Glomerular visceral epithelial cell (primary cell): ENCODE measurements around the gene NR6A1.

Source experiments
- DNase-seq: peaks from one replicate; pipeline ENCODE4 v3.0.0-alpha.2; 2016; ENCODE audit errors: extremely low spot score

NR6A1 gene

DNA sequence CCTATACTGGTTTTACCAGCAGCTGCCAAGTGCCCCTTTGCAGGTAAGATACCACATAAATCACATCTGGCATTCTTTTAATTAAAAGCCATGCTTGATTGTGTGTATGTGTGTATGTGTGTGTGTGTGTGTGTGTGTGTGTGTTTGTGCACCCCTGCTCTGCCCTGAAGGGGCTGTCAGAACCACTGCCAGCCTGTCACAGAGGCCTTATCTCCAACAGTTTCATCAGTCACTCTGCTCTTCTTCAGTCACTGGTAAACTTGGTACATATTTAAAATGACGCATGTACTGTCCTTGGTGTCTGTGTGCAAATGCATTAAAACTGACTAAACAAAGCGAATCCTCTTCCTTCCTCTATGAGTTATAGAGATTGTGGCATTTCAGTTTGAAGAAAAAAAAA, 244.9 kb downstream of the NR6A1 start:
- no peak for DNase-seq

DNA sequence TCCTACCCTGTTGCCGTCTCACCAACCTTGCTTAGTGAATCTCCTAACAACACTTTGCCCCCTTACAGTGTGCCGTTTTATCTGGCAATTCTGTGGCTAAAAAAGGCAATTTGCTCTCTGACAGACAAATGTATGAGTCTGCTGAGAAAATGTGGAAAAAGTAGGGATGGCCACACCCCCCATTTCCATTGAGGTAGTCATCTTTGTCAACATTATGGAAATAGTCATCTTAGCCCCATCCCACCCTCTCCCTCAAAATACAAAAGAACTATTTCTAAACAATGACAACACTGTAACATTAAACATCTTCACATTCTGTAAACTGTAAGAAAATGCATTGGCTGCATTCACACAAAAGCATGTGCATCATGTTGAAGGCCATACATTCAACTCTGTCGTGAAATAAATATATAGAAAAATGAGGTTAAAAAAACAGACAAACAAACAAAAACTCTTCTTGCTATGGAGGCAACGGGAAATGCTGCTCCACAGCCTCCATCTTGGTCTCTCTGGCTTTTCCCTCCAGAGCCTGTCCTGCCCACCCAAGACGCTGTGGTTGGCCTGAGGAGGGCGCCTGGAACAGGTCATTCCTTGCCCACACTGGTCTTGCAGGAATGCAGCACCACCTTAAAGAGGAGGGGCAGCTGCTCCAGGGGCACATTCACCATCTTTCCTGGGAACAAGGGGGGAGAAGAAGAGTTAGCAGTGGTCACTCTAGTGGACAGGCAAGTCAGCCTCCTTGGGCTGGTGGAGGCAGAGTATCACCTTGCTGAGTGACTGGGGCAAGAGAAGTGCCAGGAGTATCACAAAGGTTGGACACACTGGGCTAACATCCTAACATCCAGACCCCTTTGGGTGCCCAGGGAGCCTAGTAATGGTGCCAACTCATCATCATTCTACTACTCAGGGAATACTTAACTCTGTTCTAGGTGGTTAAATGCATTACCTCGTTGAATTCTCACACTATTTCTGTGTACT, 248.7 kb downstream of the NR6A1 start:
- DNase-seq = no peak

DNA sequence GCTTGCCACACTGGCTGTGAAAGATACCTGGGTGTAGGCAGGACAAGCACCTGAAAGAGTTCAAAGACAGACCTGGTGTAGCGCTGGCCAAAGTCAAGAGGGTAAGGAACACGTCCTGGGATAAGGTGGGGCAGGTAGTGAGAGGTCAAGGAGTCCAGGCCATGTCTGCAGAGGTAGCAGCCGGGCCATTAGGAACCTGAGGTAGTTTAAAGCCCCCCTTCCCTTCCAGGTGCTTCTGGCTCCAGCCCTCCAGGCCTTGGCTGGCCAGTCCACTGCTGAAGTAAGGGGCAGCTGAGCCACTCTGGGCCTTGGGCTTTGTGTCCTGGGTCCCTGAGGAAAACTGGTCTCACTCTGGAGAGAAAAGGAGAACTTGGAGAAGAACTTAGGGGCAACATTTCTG, 250.0 kb downstream of the NR6A1 start:
- DNase-seq = no peak

DNA sequence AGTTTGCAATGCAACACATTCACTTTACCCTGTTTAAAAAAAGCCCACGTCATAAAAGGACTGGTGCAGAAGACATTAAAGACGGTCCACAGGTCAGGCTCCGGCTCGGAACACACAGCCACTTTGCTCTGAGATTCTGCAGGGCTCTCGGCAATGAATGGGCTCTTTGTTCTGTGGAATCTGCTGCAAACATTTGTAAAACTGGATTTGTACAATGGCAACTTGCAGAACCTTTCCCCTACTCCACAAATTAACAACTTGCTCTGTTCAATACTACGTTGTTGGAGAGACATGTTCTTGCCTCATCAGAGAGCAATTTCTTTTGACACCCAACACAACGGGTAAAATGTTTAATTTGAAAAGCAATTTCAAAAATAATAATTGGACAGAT, 250.9 kb downstream of the NR6A1 start:
- DNase-seq = no peak

DNA sequence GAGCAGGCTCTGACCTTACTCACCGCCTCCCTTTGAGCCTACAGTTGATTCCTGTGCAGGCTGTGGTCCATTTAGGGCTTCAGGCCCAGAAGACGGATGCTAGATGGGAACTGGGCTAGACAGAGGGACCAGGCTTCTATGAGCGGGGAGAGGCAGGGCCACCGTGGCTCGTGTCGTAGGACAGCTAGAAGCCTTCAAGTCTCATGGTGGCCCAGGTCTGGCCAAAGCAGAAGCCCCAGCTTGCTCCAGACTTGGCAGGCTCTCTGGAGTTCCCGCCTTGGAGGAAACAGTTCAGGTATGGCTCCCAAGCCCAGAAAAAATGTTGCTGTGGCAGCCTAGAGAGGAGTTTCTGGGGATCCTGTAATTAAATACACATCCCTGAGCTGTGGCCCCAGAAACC, 253.0 kb downstream of the NR6A1 start:
- DNase-seq = no peak

DNA sequence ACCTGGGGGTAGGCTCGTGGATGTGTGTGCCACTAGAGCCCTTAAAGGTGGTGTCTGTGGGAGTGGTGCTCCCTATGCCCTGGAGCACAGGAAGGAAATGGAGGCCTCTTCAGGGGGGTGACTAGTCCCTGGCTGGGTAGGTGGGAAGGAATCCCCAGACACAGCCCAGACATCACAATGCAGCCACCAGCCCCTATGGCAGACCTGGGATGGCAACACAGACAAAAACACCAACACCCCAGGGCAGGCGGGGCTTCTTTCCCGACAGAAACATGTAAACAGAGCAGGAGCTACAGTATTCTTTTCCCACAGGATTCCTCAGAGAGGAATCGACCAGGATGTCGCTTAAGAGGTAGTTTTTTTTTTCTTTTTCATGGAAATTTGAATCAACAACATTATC, 253.5 kb downstream of the NR6A1 start:
- no peak for DNase-seq

DNA sequence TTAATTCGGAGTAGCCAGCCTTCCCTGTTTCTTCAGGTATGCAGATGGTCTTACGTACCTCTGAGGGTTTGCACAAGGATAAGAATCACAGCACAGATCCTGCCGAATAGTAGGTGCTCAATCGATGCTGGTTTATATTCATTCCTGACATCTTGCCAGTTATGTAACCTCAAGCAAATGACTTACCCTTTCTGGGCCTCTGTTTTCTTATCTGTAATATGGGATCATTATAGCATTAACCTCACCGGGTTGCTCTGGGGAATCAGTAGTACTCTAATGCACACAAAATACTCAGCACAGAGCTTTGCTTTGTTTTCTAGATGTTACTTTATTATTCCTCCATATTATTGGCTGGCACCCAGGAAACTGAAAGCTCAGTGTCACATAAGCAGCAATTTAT, 256.2 kb downstream of the NR6A1 start:
- DNase-seq = no peak

DNA sequence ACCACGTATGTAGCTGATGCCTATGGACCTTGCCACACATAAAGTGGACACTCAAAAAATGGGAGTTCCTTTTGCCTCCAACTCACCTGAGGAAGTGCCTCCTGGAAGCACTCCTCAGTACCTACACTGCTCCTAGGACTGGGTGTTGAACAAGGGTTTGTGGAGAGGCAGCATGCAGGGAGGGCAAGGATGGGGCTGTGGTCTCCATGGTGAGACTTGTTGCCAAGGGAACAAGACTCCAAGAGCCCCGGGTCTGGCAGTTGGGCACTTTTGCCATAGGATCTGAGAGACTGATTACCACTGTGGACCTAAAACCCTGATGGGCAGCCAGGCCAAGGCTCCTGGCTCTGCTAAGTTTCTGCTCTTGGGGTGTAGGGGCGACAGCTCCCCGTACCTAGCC, 257.0 kb downstream of the NR6A1 start:
- DNase-seq = no peak

DNA sequence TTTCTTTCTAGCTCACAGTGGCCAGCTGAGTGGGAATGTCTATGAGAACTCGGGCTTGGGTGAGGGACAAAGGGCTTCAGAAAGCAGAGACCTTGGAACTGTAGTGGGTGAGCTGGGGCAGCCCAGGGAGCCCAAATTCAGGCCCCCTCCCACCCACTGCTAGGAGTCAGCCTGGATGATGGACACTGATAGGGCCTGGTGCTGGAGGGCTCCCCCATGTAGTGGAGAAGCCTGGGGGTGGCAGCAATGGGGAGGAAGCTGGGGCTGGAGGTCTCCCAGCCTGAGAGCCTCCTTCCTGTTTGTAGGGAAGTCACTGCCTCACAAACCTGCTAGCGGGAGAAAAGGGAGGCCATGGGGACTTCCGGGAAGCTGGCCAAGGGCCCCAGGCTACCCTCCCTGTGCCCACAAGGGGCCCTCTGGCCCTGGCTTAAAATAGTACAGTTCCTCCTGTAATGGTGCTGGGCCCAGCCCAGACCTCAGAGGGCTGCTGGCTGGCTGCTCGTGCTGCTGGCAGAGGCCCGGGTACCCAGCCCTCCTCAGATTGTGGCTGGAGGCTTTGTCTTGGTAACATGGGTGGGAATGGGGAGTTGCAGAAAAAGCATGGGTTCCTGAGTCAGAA, 257.6 kb downstream of the NR6A1 start:
- no peak for DNase-seq

DNA sequence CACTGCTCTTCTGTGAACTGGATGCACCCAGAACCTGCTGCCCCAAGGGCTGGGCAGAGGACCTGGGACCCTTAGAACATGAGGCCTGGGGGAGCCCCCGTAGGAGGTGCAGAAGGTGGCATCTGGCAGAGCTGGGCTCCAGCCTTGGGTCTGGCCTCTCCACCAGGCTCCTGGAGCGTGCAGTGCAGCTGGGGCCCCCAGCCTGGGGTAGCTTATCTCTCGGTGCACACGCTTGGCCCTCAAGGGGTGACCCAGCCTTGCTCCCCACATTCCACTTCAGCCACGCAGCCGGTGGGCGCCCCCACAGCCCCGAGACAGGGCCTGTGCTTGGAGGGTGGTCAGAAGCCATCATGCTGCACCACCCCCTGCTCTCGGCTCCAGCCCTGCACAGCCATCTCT, 258.3 kb downstream of the NR6A1 start:
- DNase-seq = no peak

DNA sequence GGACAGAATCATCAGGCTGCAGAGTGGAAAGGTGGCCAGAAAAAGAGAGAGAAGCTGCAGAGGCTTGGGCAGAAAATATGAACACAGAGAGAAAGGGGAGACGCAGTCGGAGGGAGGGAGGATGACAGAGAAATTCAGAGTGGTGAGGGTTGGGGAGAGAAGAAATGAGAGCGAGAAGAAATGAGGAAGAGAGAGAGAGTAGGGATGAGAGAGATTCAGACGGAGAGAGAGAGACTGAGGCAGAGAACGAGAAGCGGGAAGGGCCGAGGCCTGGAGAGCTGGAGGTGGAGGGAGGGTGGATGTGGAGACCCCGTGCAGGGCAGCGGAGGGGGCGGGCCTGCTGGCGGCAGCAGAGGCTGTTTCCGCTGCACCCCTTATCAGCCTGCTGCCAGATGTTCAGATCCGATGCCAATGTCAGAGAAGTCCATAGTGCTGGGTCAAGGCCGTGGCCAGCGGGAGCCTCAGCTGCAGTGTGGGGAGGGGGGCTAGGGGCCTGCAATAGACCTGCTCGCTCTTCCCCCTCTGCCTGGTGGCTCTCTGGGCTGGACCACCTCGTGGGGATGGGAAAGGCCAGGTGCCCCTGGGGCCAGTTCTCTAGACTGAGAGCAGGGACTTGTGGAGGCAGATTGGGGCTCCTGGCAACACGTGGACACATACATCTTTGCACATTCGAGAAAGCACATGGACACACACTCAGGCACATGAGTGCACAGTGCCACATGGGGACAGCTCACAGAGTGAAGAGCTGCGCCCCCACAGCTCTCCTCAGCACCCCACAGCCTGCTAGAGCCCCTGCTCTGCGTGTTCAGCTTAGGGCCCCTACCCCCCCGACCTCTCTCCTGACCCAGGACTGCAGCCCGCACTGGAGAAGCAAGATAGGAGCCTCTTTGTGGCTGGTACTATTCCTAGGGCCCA, 259.0 kb downstream of the NR6A1 start:
- no peak for DNase-seq

DNA sequence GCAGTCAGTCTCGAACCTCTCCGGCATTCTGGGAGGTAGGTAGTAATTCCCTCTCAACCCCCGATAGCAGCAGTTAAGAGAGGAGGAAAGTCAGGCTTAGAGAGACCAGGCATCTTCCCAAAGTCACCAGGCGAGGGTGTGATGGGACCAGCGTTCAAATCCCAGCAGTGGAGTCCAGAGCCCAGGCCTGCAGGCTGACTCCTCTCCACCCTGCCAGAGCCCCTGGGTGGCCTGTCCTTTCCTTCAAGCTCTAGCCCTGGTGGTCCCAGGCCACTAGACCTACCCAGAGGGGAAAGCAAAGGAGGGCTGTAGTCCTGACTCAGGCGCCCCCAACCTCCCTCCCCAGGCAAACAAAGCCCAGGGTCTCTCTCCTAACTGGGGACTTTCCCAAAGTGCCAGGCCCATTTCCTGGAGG, 259.7 kb downstream of the NR6A1 start:
- DNase-seq = no peak

DNA sequence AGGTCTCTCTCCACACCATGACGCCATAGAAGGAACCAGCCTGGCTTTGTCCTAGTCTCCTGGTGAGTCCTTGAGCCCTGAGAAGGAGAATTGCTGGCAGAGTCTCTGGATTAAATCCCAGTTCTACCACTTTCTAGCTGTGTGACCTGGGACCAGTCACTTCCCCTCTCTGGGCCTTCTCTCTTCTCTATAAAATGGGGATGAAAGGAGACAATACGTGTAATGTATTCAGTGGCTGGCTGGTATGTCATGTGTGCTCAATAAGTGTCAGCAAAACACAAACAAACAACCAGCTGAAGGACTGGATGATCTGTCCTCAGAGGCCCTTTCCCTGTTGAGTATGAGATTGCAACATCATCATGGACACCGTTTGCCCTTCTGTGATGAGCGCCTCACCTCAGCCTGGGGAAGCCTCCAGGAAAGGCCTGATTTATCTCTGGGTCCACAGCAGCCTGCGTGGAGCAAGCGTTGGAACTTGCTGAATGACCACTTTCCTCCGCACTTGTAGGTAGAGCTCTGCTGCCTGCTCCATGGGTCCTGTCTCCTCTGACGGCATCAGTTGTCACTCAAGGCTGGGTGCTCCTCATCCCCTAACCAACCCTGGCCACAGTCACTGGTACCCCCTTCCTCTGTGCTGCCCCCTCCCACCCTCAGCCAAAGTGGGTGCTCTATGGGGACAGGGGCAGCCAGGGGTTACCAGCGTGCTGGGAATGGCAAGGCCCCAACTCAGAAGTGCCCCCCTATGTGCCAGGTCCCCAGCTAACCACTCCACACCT, 260.3 kb downstream of the NR6A1 start:
- DNase-seq = no peak

DNA sequence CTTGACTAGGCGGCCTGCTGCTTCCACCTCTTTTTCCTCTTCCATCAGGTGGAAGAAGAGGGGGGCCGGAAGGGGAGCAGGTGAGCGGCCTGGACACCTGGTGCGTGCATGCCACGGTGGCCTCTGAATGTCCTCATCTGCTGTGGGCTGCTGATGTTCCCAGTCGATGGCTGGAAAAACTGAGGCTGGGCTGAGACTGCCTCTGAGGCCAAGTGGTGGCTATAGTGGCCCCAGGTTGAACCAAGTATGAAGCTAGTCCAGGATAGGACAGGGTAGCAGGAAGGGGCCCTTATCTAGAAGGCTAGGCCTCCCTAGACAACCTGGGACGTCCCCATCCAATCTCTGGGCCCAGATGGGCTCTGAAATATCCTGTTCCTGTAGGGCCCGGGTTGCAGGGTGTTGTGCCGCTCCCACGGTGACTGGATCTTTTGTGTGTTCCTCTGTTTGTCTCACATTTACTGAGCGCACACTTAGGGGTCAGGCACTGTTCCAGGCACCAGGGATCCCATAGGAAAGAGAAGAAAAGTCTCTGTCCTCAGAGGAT, 263.2 kb downstream of the NR6A1 start:
- no peak for DNase-seq

DNA sequence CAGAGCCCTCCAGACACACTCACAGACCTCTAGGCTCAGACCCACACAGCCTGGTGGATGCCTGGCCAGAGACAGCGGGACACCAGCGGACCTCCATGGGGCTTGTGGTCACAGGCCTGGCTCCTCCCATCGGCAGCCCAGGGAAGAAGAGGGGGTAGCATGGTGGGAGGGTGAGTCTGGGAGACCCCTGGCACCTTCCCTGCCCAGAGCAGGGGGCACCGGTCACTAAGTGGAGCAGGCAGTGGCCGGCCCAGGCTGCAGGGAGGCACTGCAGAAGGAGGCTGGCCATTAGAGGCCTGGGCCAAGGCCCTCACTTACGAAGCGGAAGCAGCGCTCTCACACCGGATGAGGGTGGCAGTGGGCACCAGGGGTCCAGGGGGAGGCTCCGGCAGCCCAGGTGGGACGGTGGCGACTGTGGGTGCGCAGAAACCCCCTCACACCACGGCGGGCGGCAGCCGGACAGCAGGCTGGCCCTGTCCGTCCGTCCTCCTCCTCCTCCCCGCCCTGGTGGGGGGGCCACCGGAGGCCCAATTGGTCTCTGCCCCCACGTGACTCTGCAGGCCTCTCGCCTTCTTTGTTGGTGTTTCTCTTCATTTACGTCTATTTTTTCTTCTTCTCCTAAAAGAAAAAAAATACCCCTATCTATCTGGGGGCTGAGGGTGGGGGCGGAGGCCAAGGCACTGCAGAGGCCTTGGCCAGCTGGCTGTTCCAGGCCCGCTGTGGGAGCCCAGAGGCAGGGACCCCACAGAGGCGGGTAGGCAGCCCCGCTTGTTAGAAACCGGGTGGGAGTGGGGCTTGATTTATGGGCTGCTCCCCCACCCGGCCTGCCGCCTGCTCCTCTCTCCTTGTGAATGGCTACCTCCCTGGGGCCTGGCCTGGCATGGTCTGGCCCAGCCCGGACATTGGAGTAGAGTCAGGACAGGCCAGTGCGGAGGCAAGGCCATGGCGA, 263.9 kb downstream of the NR6A1 start, which contains the start of gene NR5A1:
TSS of gene NR5A1 (minus strand) at position 469 of the 949 bp plus-strand sequence. CDS start 4,004 bp downstream, outside the sequence.
- DNase-seq = no peak

DNA sequence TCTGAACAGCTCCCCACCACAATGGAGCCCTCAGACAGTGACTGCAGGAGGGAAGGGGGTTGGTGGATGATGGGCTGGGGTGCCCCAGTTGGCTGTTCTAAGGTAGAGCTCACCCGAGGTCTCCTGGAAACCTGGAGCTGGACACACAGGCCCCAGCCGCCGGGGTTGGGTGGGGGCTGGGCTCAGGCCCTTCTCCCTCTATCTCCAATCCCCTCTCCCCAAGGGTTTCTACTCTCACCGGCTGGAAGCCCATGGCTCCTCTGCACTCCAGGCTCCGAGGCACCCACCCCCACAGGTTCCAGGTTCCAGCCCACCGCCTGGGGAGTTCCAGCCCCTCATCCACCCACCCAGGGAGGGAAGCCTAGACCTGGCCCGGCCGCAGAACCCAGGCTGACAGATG, 264.7 kb downstream of the NR6A1 start:
- DNase-seq = no peak

DNA sequence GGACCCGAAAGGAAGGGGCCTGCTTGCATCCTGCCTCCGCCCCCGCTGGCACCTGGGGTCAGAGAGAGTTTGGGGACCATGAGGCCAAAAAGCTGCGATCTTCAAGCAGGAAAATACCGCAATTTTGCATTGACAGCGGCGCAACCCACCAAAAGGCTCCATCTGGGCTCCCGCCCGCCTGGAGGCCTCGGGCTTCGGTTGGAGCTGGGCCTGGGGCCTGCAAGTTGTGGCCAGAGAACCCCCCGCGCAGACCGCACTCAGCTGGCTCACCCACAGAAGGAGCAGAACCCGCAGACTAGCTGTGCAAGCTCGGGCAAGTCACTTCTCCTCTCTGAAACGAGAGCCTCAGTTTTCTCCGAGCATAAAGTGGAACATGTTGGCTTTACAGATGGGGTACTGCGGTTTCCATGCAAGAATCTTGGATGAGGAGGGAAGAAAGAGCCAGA, 265.2 kb downstream of the NR6A1 start:
- no peak for DNase-seq

DNA sequence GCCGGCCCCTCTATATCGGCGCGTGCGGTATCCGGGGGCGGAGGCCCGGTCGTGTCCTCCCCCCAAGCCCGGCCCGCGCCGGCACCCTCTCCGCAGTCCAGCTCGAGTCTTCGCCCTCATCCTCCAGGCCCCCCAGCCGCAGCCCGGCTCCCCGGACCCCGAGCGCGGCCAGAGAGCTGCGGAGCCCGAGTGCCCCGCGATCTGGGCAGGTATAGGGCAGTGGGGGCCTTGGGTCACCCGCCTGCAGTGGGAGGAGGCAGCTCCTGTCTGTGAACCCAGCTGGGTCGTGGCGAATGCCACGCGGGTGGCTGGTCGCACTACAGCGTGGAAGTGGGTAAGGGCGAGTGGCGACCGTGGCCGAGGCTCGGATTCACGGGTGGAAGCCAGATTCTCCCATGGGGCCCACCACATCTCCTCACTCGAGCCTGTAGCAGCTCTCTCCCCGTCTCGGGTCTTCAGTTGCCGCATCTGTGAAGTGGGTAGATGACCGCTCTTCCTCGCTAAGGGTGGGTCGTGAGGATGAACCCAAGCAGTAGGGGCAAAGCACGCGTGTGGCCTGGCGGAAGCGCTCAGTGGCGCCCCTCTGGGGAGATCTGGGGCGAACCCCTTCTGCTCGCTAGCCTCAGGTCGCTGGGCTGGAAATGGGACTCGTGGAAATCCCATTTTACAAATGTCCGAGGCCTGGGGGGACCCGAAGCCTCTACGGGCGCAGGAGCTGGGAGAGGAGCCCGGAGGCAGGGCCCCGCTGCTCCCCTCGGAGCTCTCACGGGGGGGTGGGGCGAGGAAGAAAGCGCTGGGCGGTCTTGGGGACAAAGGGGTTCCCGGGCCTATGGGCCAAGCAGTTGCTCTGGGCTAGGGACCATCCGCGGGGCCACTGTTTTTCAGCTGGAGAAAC, 265.9 kb downstream of the NR6A1 start:
- no peak for DNase-seq

DNA sequence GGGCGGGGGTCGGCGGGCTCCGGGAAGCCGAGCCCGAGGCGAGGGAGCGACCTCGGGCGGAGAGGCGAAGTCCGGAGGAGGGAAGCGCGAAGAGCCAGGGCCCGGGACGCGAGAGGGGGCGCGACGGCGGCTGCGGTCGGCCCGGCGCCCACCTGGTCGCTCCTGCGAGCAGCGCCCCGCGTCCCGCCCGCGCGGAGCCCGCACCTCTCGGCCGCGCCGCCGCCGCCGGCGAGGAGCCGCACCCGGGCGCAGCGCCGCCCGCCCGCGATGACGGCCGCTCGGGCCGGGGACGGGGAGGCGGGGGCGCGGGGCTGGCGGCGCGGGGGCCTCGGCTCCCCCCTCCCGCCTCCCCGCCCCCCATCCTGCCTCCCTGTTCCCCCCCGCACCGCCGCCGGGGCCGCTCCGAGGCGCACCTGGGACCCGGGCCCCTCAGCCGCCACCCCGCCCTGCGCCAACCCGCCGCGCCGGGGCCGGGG, 266.5 kb downstream of the NR6A1 start:
- DNase-seq = no peak
